Tibial nerve (tissue), 4 donors: ENCODE data around the gene GRM1.

Source experiments
- CTCF ChIP-seq, 5 experiments: fragments of 200-600 bp in 3 of 5; fragments of 450-650 bp in 2 of 5; sonication (generic) in 3 of 5; IDR thresholded peaks; one replicate each; pipeline ENCODE4 v1.5.1; 2016 to 2019; ENCODE audit warnings: antibody characterized with exemption in 5 of 5, mild to moderate bottlenecking in 3 of 5, moderate library complexity in 2 of 5
- EP300 ChIP-seq, 2 donors: sonication (generic); formaldehyde crosslinking; IDR thresholded peaks; one replicate each; pipeline ENCODE4 v1.6.1; 2017; ENCODE audit warnings: antibody characterized with exemption in 2 of 2, mild to moderate bottlenecking in 1 of 2

- no peak for TF ChIP-seq CTCF (IDR thresholded peaks at IDR 0.05)
- TF ChIP-seq EP300 (IDR thresholded peaks at IDR 0.05) = no peak
Observed at GRCh38 chr6:146184701-146185100, 155.8 kb downstream of the GRM1 start.
